ENCODE data around the gene GARIN3.
"Not testable (repeated sequence)": the region's sequence is repeated elsewhere in the genome, so short reads cannot be mapped to it uniquely, and the experiment has no call there.

The GARIN3 gene

DNA sequence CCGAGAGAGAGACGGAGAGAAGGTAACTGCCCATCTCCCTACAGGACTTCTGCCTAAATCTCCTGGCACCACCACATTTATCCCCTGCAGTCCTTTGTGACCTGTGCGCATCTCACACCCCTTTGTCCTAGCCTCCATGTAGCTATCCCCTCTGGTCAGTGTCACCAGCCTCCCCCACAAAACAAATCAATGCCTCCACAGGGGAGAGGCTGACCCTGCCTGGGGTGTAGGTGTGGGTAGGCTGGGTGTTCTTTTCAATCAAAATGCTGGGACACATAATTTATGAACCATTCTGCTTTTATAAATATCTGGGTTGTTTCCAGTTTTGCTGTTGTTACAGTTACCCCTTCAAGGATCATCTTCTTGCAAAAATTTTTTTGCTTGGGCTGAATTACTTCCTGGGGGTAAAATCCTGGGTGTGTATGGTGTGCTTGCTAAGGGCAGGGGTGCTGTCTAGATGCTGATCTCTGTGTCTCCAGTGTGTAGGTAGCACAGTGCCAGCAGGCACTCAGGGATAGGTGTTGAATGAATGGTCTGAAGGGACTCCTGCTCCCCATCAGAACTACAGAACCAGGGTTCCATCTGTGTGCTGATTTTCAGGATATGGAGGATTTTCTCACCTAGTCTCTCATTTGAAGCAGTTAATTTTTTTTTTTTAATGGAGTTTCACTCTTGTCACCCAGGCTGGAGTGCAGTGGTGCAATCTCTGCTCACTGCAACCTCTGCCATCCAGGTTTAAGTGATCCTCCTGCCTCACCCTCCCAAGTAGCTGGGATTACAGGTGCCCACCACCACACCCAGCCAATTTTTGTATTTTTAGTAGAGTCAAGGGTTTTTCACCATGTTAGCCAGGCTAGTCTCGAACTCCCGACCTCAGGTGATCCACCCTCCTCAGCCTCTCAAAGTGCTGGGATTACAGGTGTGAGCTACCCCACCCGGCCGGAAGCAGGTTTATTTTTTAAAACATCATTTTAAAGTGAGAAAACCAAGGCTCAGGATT is at the start of gene GARIN3:
Gene GARIN3, minus strand, starts transcription at position 51 of the 1,000 bp plus-strand sequence. CDS start 96 bp downstream, outside the sequence.
- DNase-seq: no peak

DNA sequence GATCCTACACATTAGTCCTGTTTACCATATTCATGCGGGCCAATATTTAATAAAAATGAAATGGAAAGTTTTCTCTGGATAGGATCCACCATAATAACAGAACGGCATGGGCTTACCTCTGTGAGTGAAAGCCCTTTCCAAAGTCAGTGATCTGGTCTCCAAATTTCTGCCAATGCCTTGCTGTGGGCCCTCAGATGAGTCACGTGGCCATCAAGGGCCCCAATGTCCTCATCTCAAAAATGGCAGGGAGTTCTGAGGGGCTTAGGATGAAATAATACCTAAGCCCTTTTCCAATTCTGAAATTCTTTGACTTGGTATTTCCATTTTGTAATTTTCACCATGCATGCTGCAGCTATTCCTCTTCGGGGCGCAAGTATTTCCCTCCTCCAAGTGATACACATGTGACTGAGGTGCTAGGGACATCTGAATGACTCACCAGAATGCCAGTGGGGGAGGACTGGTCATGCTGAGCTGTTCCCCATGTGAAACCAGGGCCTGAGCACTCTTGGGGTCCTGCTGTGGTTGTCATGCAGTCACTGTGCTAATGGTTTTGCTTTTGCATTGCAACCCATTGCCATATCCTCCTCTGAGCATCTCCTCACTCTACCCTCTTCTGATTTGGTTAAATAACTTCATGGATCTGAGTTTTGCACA is 49.6 kb upstream of the GARIN3 start:
- DNase-seq: no peak

DNA sequence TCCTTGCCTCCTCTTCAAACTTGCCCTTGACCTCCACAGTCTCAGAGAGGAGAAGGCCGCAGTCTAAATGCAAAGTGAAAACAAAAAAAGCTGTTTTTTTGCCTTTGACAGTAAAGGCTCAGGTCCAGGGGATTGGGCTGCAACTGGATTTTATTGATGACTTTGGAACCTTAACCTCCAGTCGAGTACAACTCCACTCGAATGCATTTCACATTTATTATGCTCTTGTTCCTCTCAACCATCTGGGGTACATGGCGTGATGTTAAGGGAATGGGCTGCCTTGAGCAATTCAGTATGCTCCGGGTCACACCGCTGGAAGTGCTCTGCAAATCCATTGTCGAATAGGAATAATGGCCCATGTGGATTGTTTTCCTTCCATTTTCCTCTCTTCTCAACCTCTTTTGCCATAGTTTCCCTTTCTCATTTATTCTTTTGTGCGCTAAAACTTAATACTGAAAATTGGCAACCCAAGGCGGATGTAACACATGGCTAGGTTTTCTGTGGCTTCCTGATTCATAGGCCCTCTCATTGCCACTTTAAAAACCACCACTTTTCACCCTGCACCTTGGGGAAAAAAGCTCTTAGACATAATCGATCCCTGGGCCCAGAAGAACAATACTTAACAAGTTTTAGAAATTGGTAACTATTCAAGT is 48.9 kb upstream of the GARIN3 start:
- no peak for DNase-seq

DNA sequence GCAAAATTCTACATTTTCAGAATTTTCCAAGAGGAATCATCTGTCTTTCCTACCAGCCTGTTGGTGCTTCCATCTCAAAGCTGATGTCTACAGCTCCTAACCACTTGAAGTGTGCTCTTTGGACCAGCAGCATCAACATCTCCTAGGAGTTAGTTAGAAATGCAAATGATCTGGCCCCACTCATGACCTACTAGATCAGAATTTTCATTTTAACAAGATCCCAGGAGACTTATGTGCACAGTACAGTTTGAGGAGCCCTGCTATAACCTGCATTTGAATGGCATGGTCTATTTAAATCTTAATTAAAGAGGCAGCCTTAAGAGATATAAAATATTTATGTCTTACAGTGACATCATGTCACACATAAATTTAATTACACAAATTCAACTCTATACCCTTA is 48.4 kb upstream of the GARIN3 start:
- DNase-seq: no peak

DNA sequence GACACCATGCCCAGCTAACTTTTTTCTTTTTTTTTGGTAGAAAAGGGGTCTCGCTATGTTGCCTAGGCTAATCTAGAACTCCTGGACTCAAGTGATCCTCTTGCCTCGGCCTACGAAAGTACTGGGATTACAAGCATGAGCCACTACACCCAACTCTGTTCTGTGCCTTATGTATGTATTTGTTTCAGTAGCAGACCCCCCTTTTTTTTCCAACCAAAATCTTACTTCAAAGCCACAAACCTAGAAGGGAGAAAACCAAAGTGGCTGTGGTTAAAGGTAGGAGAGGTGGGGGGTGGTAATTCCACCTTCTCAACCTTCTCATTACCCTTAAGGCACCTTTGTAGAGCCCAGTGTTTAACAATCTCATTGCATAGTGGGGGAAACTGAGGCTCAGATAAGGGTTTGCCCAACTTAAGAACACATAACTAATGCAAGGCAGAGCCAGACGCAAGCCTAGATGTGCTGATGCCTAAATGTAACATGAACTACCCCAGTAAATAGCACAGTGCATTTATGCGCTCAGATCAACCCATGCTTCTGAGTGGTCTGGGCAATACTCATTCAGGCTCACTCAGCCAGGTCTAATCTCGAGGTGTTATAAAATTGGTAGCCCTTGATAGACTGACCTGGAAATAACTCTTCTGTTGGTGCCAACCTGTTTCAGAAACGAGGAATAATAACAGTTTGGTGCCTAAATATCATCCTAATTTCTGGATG is 47.6 kb upstream of the GARIN3 start:
- no peak for DNase-seq

DNA sequence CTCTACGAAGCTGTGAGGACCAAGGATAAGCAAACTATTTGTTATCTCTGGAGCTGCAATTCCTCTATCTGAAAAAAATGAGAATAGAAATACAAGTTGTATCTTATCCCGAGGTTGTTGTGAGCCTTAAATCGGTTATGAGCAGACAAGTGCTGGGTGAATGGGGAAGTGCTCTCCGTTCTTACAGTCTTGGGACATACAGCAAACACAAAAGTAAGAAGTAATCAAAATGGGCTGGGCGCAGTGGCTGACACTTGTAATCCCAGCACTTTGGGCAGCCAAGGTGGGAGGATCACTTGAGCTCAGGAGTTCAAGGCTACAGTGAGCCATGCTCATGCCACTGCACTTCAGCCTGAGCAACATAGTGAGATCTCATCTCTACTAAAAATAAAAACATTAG is 46.2 kb upstream of the GARIN3 start:
- DNase-seq: no peak

DNA sequence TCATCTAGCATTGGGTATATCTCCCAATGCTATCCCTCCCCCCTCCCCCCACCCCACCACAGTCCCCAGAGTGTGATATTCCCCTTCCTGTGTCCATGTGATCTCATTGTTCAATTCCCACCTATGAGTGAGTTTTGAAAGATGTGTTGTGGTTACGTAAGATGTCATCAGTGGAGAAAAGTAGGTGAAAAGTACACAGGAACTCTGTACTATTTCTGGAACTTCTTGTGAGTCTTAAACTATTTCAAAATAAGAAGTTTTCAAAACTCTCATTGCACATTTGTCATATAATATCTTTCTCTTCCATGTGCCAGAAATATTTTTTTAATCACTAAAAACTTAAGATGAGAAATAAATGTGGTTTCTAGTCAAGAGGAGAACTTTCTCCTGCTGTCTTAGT is 44.6 kb upstream of the GARIN3 start:
- DNase-seq: peak; percentile 80

DNA sequence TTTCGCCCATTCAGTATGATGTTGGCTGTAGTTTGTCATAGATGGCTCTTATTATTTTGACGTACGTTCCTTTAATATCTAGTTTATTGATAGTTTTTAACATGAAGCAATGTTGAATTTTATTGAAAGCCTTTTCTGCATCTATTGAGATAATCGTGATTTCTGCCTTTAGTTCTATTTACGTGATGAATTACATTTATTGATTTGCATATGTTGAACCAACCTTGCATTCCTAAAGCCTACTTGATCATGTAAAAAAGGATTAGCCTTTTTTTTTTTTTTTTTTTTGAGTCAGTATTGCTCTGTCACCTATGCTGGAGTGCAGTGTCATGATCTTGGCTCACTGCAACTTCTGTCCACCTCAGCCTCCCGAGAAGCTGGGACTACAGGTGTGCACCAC is 39.6 kb upstream of the GARIN3 start:
- no peak for DNase-seq

DNA sequence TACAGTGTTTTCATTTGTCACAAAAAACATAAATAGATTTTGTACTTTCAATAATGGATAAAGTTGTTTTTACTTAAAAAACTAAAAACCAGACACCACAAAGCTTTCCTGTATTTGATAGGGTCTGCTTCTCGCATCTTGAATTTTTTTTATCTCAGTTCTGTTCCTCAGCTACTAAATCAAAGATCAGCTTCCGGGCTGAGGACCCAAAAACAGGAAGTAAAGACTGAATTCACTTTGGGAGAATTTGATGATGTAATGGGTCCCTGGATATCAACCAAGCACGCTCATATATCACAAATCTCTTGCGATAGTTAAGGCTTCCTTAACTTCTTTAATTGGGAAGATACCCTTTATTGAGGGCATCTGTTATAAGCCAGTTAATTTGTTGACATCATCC is 38.7 kb upstream of the GARIN3 start:
- no peak for DNase-seq

DNA sequence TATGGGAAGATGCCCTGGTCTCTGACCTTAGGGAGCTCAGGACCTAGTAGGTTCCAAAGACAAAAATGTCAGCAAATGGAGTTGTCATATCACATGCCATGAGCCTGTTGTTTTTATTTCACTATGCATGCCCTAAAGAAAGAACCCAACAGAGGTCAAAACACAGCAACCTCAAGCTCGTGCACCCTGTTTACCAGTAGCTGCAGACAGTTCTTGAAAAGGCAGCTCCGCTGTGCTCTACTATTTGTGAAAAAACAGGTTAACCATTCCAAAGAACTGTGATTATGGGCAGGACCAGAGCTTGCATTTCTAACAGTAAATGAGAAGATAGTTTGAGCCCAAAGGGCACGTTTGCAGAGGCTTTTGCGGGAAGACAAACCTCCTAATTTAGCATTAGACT is 37.4 kb upstream of the GARIN3 start:
- no peak for DNase-seq

DNA sequence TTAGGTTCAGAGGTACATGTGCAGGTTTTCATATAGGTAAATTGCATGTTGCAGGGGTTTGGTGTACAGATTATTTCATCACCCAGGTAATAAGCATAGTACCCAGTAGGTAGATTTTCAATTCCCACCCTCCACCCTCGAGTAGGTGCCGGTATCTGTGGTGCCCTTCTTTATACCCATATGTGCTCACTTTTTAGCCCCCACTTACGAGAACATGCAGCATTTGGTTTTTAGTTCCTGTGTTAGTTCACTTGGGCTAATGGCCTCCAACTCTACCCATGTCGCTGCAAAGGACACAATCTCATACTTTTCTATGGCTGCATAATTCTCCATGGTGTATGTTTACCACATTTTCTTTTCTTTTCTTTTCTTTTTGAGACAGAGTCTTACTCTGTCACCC is 35.8 kb upstream of the GARIN3 start:
- DNase-seq: no peak

DNA sequence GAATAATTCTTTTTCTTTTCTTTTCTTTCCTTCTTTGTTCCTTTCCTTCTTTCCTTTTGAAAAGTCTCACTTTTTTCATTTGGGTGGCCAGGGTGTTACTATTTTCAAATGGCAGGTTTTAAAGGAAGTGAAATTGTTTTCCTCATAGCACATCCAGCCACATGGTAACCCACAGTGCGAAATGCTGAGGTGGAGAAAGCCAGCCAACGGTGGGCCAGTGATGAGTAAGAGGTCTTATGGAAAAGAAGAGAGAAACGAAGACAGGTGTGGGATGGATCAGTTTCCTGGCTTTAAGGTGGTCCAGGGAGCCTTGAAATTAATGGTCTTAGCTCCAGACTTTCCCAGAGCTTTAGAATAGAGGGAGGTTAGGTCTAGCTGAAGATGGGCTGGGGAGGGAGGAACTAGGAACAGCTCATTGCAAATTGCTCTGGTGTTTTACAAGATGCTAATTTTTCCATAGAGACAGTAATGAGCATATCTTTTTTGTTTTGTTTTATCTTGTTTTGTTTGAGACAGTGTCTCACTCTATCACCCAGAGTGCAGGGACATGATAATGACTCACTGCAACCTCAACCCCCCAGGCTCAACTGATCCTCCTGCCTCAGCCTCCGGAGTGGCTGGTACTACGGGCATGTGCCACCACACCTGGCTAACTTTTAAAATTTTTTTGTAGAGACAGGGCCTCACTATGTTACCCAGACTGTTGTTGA is 32.4 kb upstream of the GARIN3 start:
- no peak for DNase-seq

DNA sequence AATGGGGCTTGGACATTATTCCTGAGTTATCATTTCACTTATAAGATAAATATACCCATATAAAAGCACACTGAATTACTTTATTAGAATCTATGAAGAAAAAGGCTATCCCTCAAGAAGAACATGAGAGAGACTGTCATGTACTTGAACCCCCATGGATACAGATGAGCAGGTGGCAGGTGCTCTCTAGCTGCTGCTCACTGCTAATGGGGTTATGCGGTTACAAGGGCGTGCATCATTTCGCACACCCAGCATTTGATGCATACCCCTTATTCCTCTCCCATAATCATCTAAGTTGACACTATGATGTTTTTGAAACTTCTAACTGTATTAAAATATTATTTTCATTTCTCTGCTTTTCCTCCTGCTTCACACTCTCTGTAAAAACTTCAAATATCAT is 31.0 kb upstream of the GARIN3 start:
- DNase-seq: no peak

DNA sequence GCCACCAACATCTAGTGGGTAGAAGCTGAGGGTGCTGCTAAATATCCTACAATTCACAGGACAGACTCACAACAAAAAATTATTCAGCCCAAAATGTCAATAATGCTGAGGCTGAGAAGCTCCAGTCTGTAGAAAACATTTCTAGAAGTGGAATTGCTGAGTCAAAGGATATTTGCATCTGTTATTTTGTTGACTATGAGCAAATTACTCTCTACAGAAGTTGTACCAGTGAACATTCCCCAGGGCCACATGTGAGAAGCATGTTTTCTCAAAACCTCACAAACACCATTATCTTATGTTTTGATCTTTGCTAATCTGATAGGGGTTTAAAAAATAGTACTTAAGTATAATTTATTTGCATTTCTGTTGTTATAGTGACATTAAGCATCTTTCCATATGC is 30.0 kb upstream of the GARIN3 start:
- DNase-seq: no peak

DNA sequence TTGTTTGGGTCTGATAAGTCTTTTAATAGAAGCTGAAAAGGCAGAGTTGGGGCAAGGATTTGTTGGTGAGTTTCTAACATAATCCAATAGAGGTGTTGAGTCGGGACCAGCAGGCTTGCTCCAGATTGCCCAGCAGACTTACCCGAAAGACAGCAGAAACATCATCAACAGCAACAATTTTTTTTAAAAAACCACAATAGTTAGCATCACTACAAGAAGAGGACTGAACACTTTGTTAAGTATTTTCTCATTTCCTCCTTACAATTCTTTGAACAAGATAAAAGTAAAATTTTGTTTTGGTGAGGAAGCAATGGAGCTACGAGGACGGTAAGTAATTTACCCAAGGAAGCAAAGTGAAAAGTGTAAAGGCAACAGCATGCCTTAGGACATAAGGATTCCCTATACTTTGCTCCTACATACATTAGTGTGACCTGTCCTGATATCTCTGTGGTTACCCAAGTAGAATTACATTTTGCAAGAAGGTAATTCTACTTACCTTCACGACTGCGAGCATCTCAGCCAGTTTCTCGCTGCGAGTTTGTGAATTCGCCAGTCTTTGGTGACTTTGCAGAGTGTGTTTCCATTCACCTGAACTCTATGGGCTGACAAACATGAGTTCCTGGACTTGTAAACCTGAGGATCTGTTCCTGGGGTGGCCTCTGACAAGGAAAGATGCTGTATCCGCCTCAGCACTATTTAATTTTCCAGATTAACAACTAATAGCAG is 27.8 kb upstream of the GARIN3 start:
- no peak for DNase-seq

DNA sequence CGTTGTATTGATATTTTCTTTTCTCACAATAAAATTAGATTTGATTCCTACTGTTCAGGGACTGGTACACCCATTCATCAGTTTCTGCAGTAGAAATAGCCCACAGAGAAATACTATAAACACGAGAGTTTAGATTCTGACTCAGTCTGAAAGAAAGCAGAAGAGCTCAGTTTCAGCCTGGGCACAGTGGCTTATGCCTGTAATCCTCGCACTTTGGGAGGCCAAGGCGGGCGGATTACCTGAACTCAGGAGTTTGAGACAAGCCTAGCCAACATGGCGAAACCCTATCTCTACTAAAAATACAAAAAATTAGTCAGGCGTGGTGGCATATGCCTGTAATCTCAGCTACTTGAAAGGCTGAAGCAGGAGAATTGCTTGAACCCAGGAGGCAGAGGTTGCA is 23.2 kb upstream of the GARIN3 start:
- DNase-seq: no peak

DNA sequence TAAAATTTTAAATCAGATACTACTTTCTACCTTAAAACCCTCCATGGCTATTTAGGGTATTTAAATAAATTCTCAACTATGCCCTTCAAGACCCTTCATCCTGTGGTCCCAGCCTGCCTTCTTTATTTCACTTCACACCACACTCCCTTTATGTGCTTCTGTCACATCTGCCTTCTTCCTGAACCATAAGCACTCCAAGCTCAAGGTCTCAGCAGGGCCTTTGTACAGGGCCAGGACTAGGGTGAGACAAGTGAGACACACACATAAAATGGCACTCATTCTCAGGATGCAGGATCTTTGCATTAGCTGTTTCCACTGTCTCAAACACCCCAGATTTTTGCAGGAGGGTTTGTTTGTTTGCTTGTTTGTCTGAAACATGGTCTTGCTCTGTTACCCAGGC is 22.2 kb upstream of the GARIN3 start:
- no peak for DNase-seq

DNA sequence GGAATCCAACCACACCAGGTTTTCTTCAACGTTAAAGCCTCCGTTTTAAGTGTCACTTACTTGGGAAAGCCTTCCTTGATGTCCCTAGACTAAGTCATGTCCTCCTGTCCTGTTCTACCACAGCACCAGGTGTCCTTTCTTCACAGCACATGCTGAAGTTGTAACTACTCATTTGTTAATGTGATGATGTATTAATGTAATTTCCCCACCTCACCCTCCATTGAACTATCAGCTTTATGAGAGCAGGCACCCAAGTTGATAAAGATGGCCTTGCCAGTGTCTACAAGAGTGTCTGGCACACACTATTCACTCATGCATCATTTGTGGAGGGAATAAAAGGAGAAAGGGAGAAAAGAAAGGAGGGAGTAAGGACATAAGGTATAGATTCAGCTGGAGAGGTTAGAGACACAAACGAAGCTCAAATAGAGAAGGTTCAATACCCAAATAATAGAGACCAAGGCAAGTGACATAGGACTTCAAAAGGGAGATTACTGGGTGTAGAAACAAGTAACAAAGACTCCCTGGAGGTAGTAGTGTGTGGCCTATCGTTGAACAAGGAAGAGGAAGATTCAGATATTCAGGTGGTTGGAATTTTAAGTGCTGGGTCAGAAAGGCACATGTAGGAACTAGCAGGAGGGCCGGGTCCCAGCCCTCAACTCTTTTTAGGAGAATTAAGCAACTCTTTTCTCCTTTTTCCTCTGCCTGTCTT is 21.1 kb upstream of the GARIN3 start:
- no peak for DNase-seq

DNA sequence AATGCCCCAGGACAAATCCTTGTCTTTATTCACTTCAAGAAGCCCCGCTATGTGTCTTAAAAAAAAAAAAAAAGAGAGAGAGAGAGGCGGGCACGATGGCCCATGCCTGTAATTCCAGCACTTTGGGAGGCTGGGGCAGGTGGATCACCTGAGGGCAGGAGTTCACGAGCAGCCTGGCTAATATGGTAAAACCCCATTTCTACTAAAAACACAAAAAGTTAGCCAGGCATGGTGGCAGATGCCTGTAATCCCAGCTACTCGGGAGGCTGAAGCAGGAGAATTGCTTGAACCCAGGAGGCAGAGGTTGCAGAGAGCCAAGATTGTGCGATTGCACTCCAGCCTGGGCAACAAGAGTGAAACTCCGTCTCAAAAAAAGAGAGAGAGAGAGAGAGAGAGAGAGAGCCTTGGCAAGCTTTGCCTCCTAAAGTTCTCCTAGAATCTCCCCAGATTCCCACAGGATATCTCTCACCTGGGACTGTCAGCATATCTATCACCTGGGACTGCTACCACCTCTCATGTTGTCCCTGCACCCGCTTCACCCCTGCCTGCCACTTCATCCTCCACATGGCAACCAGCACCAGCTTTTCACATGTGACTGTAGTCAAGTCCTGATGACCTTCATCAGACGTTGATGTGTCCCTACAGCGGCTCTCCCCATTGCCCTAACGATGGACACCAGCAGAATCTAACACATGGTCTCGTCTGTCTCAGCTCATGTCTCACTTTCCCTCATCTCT is 20.4 kb upstream of the GARIN3 start:
- DNase-seq: no peak

DNA sequence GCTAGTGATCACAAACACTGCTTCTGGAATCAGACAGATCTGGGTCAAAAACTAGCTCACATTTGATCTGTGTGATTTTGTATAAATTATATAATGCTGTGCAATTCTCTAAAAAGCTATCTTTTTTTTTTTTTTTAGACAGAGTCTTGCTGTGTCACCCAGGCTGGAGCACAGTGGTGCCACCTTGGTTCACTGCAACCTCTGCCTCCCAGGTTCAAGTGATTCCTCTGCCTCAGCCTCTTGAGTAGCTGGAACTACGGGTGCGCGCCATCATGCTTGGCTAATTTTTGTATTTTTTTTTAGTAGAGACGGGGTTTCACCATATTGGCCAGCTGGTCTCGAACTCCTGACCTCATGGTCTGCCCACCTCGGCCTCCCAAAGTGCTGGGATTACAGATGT is 19.1 kb upstream of the GARIN3 start:
- DNase-seq: not testable (repeated sequence)

Data from fibroblast of skin of right biceps (primary cell).